Tibial nerve (tissue), 4 donors: ENCODE results near the gene THUMPD3. TPM values are rescaled to one million over a fixed set of nuclear protein-coding genes. Genes with fewer than 3 reads are reported as not detected.

Experiments
- DNase-seq, 2 donors: peaks; one replicate each; pipeline ENCODE4 v3.0.0-alpha.2; 2019; ENCODE audit warnings: low spot score in 2 of 2
- H3K27ac ChIP-seq, 4 donors: fragments of 200-600 bp; sonication (generic) in 3 of 4; one replicate each; pipeline ENCODE4 v1.5.1; 2017 to 2019; ENCODE audit warnings: mild to moderate bottlenecking in 1 of 4
- H3K27me3 ChIP-seq, 2 donors: fragments of 200-600 bp; sonication (generic) in 1 of 2; one replicate each; pipeline versions ENCODE4 v1.5.1 to v1.6.0; 2017 to 2019
- H3K36me3 ChIP-seq, 3 donors: fragments of 200-600 bp; sonication (generic); one replicate each; pipeline ENCODE4 v1.5.1; 2018 to 2019
- H3K4me1 ChIP-seq, 4 donors: fragments of 200-600 bp; sonication (generic) in 3 of 4; one replicate each; pipeline ENCODE4 v1.5.1; 2017 to 2019
- H3K4me3 ChIP-seq, 4 donors: fragments of 200-600 bp; sonication (generic) in 3 of 4; one replicate each; pipeline ENCODE4 v1.5.1; 2017 to 2019; ENCODE audit warnings: mild to moderate bottlenecking in 1 of 4, moderate library complexity in 1 of 4
- H3K9me3 ChIP-seq, 4 donors: fragments of 200-600 bp; sonication (generic) in 3 of 4; one replicate each; pipeline ENCODE4 v1.5.1; 2017 to 2019
- EP300 ChIP-seq, 2 donors: sonication (generic); formaldehyde crosslinking; IDR thresholded peaks; one replicate each; pipeline ENCODE4 v1.6.1; 2017; ENCODE audit warnings: antibody characterized with exemption in 2 of 2, mild to moderate bottlenecking in 1 of 2
- POLR2A ChIP-seq, 2 donors: fragments of 450-650 bp; IDR thresholded peaks; one replicate each; pipeline ENCODE4 v1.6.1; 2017; ENCODE audit warnings: antibody characterized with exemption in 2 of 2, mild to moderate bottlenecking in 2 of 2, moderate library complexity in 2 of 2
- WGBS, 2 donors: methylation state at CpG; one replicate each; pipeline ENCODE4 v1.1.5; 2018; 5-methylcytosine and 5-hydroxymethylcytosine counted together
- total RNA-seq, 4 donors: library from RNA; depleted of rRNA; stranded (reverse); fragments of >200 nt; gene quantifications; one replicate each; pipeline ENCODE4 v1.1.0, GENCODE V29; 2016
- TF ChIP-seq, protein P1 (sequence below), 5 experiments: fragments of 200-600 bp in 3 of 5; fragments of 450-650 bp in 2 of 5; sonication (generic) in 3 of 5; IDR thresholded peaks; one replicate each; pipeline ENCODE4 v1.5.1; 2016 to 2019; ENCODE audit warnings: antibody characterized with exemption in 5 of 5, mild to moderate bottlenecking in 3 of 5, moderate library complexity in 2 of 5

Gene THUMPD3
- total RNA-seq, 4 donors from 2014 or later, result 21.6 to 42.6 (median 30.5) TPM

DNA sequence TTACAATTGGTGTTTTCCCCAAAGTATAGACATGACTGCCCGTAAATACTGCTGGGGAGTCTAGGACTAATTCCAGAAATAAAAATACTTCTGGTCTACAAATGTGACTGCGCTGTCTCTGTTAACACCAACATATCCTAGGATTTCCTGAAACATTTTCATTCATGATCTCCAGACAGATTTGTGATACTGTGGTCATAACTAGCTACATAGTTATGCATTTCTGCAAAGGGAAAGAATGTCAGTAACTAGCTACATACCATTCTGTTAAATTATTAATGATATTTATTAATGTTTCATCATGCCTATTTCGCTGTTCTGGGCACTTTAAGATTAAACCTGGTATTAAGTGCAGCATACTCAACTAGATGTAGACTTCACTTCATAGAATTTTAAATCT, 67.9 kb downstream of the THUMPD3 start:
- WGBS, 2 donors, result 91 to 95% methylated on average over 3 of the region's 3 CpGs
- Histone ChIP-seq H3K9me3 (no peaks in the 10 kb centered on the region), H3K4me1 (peaks cover 0 to 23% (median 7%) of the 10 kb centered on the region in 4 donors), H3K27me3 (no peaks in the 10 kb centered on the region), H3K36me3 (peaks cover 0 to 88% (median 42%) of the 10 kb centered on the region in 3 donors), H3K4me3 (no peak overlapping the region), H3K27ac (no peak overlapping the region)
- TF ChIP-seq EP300 (IDR thresholded peaks at IDR 0.05), result no peak
- TF ChIP-seq POLR2A (IDR thresholded peaks at IDR 0.05), result no peak
- TF ChIP-seq, protein P1, sequence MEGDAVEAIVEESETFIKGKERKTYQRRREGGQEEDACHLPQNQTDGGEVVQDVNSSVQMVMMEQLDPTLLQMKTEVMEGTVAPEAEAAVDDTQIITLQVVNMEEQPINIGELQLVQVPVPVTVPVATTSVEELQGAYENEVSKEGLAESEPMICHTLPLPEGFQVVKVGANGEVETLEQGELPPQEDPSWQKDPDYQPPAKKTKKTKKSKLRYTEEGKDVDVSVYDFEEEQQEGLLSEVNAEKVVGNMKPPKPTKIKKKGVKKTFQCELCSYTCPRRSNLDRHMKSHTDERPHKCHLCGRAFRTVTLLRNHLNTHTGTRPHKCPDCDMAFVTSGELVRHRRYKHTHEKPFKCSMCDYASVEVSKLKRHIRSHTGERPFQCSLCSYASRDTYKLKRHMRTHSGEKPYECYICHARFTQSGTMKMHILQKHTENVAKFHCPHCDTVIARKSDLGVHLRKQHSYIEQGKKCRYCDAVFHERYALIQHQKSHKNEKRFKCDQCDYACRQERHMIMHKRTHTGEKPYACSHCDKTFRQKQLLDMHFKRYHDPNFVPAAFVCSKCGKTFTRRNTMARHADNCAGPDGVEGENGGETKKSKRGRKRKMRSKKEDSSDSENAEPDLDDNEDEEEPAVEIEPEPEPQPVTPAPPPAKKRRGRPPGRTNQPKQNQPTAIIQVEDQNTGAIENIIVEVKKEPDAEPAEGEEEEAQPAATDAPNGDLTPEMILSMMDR (IDR thresholded peaks at IDR 0.05), result no peak
- DNase-seq, result no peak

DNA sequence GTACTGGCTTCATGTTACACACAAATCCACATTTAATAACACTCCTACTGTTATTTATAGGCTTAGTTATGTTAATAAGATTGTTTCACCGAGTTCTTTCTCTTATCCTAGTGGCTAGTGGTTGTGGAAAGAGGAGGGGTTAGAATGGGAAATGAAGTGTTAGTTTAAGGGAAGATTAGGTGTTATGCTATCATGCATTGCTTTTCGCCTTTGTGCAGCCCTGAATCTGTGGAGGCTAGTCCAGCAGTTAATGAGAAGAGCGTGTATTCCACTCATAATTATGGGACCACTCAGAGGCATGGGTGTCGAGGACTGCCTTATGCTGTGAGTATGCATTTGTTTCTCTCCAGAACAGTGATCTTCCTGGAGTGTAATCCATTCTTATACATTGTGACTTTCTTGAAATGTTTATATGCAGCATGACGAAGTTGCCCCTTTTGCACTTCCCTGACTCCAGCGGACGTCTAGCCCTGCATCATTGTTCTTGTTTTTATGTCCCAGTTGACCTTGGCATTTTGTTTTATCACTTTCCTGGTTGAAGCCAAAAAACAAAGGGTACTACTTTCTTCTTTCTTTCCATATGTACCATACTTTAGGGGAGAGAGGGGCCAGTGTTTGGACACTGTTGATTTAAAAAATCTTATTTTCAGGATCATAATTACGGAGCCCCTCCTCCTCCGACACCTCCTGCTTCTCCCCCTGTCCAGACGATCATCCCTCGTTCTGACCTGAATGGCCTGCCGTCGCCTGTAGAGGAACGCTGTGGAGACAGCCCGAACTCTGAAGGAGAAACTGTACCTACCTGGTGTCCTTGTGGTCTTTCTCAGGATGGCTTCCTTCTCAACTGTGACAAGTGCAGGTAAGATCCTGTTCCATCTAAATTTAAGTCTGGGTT, 71.0 kb downstream of the THUMPD3 start:
- 80 to 86% methylated on average over 15 of the region's 15 CpGs for WGBS, 2 donors
- Histone ChIP-seq H3K27ac (no peak overlapping the region), H3K9me3 (no peaks in the 10 kb centered on the region), H3K36me3 (peaks cover 0 to 97% (median 32%) of the 10 kb centered on the region in 3 donors), H3K4me1 (peaks cover 0 to 9% (median 1%) of the 10 kb centered on the region in 4 donors), H3K4me3 (no peak overlapping the region), H3K27me3 (no peaks in the 10 kb centered on the region)
- no peak for TF ChIP-seq EP300 (IDR thresholded peaks at IDR 0.05)
- TF ChIP-seq, protein P1 (IDR thresholded peaks at IDR 0.05), result no peak
- DNase-seq, result no peak

DNA sequence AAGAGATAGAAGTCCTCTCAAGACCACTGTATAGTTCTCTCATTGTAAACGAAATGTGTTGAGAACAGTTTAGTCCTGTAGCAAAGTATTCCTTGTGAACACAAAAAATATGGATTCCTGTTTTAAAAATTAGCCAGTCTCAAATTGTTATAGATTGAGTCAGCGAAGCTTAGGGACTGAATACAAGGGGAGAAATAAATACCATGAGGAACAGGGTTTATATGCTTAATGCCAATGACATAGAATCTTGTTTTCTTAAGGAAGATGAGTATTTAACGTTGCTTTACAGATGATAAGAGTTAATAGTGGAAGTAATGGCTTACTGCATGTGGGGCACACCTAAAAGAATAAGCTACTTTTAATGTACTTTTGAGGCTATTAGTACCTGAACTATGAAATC, 72.5 kb downstream of the THUMPD3 start:
- no peak overlapping the region for H3K27ac ChIP-seq
- H3K9me3 ChIP-seq, result no peaks in the 10 kb centered on the region
- 84 to 85% methylated on average over 3 of the region's 3 CpGs for WGBS, 2 donors
- TF ChIP-seq POLR2A (IDR thresholded peaks at IDR 0.05) (no peak), EP300 (IDR thresholded peaks at IDR 0.05) (no peak)
- TF ChIP-seq, protein P1 (IDR thresholded peaks at IDR 0.05), result no peak
- DNase-seq, result no peak
- no peak overlapping the region for H3K4me3 ChIP-seq
- no peaks in the 10 kb centered on the region for H3K27me3 ChIP-seq
- H3K36me3 ChIP-seq, result peaks cover 0 to 95% (median 24%) of the 10 kb centered on the region in 3 donors
- peaks cover 0 to 11% (median 0%) of the 10 kb centered on the region in 4 donors for H3K4me1 ChIP-seq

Other genes with a start within 250 kb of the THUMPD3 start
- gene SRGAP3, start 113.4 kb upstream of the THUMPD3 start, total RNA-seq, result 10 to 100 TPM; 11.7 to 18.0 (median 15.1) TPM
- 100 to 1,000 TPM in 3 of 4 donors, 10 to 100 TPM in 1; 96.9 to 130 (median 115) TPM for gene SETD5, start 34.6 kb downstream of the THUMPD3 start, total RNA-seq
- gene LHFPL4, start 190.8 kb downstream of the THUMPD3 start, total RNA-seq, result under 1 TPM in 1 of 4 donors, not detected in 3; under 0.01 TPM